GM18861 (cell line): ENCODE measurements around the gene MFAP3L.
"Not testable (repeated sequence)": the region's sequence is repeated elsewhere in the genome, so short reads cannot be mapped to it uniquely, and the experiment has no call there.

Experiments
- ATAC-seq: cut with Tn5 transposase; IDR thresholded peaks from one replicate; pipeline ENCODE4 v1.9.1; 2021; ENCODE audit not compliant: unreplicated experiment

Gene MFAP3L

DNA sequence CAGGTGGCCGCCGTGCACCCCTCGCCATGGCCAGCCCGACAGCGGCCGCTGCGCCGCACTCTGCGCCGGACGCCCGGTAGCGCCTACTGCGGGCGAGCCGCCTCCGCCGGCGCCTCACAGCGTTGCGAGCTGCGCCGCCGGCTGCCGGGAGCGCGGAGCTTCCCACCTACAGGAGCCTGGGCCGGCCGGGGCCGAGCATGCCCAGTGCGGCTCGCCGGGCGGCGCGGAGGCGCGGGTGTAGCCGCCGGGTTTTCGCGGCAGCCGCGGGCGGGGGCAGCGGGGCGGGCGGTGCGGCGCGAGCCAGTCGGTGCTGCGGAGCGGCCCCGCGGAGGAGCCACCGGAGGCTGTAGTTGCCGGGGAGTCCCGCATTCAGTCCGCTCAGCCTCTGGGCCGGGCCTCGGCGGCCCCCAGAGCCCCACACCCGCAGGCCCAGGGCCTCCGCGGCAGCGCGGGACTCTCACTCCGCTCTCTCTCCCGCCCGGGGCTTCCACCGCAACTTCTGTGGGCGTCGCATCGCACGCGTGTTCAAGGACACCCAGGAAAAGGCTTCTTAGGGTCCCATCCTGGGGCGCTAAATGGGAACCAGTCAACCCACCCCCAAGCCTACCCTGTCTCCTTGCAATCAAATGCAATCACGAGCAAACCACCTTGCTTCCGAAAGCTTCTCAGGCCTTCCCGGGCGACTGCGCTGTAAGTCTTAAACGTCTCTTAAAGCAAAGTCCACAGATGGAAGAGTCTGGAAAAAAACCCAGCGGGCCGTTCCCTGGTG, at the start of gene MFAP3L:
Gene MFAP3L, minus strand, starts transcription at position 143 of the 769 bp plus-strand sequence. CDS start 20,518 bp downstream, outside the sequence.
- ATAC-seq: peak; percentile 85

DNA sequence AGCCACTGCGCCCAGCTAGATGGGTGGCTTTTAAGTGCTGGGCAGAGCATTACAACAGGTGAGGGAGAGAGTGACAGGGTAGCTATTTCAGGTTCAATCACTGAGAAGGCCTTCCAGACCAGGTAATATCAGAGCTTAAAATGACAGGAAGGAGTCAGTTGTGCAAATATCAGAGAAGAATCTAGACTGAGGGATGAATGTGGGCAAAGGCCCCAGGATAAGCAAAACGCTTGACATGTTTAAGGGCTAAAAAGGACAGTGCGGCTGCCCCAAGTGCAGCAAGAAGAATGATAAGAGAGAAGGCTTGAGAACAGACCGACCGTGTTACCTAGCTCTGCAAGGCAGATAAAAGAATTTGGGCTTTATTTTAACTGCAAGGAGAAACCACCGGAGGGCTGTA, 45.0 kb upstream of the MFAP3L start:
- no peak for ATAC-seq

DNA sequence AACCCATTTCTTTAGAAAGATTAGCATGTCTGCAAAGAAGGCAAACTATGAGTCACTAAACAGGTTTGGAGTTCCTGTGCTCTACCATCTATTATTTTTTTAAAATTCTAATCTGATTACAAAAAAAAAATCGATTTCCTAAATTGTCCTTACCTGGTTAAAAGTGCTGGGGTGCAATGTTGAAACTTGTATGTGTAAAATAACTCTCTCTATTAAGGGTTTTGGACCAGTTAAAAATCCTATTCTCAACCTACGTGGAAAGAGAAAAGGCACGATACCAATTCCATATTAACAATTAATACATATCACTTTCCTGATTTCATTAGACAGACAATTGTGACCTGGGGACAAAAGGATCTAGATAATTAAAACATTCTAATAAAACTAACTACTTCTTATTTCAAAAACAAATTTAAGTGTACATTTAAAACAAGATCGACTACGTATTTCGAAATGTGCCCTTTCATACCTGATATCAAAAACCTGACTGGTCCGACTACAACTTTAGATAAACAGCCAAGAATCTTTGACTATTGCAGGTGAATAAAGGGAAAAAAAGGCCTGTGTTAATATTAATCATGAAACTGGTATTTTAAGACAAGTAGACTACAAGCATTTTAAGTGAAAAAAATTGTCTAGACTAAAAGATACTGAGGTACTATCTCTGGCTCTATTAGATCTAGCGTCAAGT, 42.4 kb upstream of the MFAP3L start:
- ATAC-seq: no peak

DNA sequence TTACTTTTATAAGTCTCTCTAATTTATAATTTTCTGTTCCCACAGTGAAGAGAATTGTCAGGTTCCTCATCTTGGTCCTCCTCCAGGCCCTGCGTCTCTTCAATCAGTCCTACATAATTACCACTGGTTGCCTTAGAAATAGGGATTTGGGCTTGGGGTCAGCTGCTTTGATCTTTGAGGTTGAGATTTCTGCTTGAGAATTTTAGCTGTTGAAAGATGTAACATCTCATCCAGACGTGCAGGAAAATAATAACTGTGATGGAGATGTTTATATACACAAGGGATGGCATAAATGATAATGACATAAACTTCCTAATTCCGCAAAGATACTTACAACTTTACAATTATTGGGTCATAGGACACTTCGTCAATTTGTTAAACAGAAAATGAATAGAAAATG, 33.2 kb upstream of the MFAP3L start:
- no peak for ATAC-seq

DNA sequence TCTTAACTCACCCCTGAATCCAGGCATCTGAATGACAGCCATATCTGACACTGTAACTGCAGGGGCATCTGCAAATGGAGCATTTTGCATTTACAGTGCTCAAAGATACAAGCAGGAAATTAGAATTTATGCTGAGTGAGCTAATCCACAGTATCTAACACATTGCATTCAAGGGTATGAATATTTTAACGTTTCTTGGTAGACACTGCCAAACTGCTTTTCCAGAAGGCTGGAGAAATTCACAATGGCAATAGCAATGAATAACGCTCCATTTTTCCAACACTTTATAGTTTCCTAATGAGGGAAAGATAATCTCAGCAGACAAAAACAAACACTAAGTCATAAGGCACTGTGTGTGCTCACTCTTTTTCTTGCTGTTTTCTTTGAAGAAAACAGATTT, 32.6 kb upstream of the MFAP3L start:
- ATAC-seq: no peak

DNA sequence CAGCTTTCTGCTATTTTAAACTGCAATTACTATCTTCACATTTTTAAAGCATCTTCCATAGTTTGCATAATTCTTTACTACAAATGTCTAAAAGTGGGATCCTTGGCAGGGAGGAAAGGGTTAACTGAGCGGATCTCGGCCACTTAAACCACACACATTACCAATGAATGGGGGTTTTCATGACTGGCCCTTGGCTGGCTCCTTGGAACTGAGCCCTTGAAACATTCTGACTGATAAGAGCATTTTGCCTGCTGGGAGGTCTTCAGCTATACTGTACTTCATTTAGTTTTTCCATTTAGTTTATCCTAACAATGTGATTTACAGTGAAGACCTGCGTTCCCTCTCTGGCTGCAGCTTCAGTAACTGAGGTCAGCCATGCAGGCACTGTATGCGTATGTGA, 31.7 kb upstream of the MFAP3L start:
- ATAC-seq: no peak

DNA sequence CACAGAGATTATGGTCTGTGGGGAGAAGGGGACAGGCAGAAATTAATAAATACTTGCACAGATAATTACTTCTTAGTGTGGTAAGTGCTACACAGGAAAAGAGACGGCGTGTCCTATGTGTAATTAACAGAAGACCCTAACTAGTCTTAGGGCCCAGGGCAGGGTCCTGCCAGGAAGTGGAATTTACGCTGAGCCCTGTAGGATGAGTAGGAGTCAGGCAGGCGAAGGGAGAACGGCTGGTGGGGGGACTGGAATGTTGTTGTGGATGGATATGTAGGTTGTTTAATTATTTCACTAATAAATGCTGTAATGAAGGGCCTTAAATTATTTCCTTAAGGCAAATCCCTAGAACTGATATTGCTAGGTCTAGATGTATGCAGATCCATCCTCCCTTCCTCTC, 26.7 kb upstream of the MFAP3L start:
- no peak for ATAC-seq

DNA sequence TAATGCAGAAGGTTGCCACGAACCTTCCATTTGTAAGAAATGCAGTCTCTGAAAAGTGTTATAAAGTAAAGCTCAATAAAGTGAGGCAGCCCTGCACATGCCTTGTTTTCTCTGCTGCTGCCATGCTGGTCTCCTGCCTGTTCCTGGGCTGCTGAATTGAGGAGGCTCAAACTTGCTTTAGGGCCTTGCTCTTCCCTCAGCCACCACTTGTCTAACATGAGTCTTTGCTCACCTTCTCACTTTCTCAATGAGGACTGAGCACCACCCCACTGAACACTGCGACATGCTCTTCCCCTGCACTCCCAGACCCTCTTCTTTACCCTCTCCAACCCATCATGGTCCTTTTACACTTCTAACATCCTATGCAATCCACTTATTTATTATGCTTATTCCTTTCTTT, 25.2 kb upstream of the MFAP3L start:
- no peak for ATAC-seq

DNA sequence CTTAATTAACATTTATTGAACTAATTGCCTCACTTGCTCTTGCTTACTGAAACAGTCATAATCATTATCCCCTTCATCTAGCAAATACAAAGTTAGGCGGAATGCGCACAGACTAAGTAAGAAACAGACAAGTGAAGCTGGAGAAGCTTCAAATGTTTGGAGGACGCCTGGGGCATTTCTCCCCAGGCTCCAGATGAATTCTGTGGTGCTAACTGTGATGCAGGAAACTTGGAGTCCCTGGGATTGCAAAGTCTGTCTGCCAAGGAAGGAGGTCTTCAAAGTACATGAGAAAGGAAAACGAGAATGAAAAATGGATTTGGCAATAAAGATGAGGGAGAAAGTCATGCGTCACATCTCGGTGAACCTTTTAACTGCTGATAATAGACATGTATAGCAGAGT, 23.6 kb upstream of the MFAP3L start:
- ATAC-seq: no peak

DNA sequence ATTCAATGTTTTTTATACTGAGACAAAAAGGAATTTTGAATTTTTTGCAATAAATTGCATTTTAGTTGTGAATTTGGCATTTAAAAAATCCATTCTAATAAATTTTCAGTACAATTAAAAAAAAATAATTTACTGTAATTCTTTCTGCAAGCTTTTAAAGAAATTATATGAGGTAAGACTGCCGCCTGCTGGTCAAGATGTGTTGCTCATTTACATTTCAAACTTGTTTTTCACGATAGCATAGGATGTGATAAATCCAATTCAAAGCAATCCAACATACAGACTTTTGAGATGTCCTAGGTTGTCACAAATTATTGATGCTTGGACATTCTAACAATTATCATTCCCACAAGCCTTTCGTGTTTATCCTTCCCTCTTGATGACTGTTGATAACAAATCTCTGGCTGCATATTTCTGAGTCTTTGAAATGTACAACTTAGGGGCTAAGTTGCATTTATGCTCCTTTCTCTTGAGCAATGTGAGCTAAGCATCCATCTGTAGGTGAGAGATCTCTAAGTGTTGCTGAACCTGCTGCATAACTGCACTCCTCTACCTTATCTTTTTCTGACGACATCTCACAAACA, 21.7 kb upstream of the MFAP3L start:
- ATAC-seq: peak; percentile 78

DNA sequence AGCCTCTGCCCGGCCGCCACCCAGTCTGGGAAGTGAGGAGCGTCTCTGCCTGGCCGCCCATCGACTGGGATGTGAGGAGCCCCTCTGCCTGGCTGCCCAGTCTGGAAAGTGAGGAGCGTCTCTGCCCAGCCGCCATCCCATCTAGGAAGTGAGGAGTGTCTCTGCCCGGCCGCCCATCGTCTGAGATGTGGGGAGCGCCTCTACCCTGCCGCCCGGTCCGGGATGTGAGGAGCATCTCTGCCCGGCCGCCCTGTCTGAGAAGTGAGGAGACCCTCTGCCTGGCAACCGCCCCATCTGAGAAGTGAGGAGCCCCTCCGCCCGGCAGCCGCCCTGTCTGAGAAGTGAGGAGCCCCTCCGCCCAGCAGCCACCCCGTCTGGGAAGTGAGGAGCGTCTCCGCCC, 20.0 kb upstream of the MFAP3L start:
- ATAC-seq: not testable (repeated sequence)

DNA sequence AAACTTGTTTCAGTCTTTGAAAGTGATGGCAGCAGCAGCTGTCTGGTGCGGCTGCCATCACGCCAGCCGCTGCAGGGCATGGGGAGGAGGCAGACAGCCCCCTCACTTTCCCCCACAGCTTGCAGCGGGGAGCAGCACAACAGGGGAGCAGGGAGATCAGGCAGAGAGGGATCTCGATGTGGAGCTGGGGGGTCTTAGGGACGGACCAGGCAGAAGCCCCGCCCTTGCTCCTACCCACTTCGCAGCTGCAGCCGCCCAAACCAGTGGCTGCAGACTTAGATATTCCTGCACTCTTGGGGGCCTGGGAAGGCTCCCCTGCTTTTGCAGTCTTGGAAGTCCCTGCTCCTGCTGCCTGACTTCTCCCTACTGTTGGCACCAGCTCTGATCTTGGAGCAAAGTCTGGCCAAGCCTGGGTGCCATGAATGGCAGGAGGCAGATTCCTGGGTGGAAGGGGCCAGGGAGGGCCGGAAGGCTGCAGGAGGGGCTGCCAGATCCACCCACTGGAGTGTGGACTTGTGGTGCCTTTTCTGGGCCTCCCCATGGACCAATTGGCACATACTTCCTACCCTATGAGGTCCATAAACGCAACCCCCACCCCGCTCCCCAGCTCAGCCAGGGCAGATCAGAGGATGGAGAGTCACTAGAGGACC, 14.0 kb upstream of the MFAP3L start:
- ATAC-seq: no peak

DNA sequence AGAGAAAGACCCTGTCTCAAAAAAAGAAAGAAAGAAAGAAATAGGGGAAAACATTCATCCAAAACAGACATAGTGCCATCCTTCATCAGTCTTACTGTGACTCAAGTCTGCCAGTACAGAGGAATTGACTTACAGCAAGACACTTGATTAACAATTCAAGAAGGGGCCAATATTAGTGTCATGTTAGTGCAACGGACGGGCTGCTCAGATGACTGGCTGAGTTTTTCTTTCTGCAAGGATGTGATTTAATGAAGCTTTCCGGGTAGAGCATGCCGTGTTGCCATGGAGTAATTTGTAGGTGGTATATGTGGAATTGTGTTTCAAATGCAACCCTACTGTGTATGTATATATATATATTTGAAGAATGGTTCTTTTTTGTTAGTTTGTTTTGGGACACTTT, 12.6 kb upstream of the MFAP3L start:
- ATAC-seq: no peak

DNA sequence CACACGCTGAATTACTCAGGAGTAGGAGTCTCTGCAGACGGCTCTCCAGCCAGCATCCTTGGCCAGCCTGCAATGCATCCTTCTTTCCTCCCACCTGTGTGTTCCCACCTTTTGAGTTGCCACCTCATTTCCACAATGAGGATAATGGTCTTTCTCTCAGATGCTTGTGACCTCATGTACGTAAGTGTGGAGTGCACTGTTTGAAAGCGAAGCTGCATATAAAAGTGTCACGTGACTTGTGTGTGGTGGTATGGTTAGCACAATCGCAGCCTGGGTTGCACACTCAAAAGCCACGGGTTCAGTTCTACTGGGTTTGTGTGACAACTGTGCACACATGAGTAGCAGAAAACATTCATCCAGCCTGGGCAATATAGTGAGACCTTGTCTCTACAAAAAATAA, 12.0 kb upstream of the MFAP3L start:
- no peak for ATAC-seq

DNA sequence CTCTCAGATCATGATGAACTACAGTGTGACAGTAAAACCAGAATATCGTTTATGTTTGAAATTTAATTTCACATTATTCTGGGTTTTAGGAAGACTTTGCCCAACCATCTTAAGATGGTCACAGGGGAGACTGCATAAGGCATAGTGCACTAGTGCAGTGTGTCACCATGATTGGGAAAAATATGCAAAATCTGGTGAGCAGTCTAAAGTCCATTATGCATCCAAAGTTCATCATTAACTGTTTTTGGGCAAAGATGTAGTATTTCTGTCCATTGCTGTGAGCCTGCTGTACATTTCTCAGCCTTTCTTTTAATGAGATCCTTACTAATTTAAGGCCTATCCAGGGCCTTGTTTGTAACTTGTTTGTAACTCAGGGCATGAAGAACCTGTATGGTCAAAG, 11.3 kb upstream of the MFAP3L start:
- no peak for ATAC-seq

DNA sequence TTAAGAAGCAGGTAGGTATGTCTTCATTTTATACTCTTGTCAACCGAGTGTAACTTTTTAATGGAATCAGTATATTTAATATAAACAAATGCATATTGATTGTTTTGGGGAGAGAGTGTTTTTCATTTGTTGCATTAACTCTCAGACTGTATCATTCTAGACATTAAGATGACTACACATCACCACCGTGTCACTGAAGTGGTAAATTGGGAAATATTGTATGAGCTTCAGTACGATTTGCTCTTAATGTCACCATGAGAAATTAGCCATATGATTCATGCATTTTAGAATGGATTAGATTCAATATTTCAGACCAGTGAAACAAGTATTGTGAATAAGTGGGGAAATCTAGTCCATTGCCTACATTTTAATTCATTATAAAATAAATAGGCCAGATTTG, 9.7 kb upstream of the MFAP3L start:
- ATAC-seq: no peak

DNA sequence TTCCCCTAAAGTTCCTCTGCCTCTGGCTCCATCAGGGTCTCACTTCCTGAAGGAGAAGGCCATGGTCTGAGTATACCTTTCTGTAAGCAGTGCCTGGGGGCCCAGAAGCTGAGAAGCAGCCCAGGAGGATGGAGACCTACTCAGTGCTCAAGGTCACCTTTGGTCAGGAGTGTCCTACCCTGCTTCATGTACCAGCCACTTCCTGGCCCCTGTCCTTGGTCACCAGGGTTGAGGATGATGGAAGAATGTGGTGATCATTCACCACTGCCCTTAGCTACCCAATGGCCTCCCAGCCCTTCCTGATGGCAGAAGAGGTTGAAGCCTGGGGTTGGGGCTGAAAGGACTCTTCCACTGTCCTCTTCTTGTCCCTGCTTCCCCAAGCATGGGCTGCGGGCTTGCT, 9.0 kb upstream of the MFAP3L start:
- ATAC-seq: no peak

DNA sequence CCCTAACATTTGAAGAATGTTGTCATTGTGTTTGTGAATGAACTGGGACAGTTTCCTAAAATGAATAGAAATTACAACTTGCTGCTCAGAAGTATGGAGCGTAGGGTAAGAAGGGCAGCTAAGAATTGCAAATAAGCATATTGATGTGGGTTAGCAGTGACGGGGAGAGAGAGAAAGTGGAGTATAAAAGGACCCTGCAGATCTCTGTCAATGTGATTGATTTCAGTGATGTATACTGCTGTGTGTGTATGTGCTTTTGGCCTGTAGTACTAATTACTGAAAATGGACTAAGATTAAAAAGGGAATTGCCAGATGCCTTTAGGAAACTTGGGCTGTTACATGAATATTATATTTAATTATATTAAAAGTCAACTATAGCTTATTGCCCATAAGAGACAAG, 7.8 kb upstream of the MFAP3L start:
- no peak for ATAC-seq

DNA sequence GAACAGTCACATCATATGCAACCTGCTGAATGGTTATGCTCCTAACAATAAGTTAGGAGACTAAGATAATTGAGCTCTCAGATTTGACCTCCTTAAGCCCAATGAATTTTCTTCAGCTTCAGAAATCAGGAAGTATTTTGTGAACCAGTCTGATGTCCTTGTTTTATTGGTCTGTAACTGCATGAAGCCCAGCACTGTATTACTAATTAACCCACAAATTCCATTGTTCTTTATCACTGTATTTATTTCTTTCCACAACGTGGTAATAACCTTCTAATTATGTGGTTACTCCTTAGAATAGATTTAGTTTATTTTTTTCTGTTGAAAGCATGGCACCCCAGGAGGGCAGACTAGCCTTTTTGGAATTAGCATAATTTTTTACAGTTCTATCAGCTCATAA, 3.9 kb upstream of the MFAP3L start:
- ATAC-seq: no peak

DNA sequence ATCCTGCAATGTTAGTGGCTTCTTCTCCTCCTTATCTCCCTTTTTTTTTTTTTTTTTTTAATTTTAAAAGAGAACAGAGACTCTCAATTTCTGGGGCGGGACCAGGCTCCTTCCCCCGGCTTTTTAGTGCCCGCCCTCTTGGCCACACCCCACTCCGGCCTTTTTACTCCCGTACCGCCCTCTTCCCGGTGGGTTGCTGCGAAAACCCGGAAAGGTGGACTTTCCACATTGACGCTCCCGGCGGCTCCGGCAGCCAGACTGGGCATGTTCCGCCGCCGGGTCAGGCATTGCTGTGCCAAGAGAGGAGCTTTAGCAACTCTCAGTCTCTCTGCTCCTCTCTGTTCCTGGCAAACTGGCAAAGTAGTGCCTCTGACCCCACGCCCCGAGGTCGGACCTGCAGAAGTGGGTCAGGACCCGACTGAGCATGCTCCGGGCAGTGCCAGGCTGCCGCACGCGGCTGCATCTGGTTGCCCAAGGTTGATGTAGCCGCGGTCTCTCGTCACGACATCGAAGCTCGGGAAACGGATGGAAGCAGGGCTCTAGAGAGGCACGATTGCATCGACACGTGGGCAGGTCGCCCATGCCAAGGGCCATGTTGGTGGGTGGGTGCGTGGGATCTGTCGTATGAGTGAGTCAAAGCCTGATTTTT, 1.1 kb upstream of the MFAP3L start:
- peak; percentile 47 for ATAC-seq

DNA sequence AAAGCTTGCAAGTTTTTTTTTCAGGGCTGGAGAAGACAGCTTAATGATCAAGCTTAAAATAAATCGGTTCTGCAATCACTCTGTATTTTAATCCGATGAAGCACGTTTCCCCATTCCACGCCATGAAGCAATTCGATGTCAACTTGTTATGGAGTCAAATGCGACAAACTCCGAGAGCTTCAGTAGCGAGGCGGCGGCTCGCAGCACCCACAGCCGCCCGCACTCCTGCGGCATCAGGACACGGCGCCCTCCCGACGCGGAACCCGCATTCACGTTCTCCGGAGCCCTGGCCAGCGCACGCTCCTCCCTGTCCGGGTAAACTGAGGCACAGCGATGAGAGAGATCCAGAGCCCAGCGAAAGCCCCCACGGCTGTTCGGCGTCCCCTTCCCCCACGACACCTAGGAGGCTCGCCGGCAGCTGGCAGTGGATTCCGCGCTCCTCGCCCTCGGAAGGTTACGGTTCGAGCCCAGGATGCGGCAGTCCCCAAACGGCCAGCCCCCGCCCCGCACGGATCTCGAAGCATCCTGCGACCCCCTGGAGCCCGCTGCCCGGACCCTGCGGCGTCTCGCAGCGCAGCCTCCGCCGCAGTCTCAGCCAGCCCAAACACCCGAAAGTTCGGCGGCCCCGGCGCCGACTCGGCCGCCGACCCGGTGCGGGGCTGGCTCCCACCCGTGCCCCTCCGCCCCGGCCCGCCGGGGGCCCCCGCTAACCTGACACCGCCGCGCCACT, 507 bp downstream of the MFAP3L start:
- ATAC-seq: no peak
